Tibial nerve (tissue), 4 donors: Measurements from ENCODE around the gene PDE1C.

Experiments
- EP300 ChIP-seq, 2 donors: sonication (generic); formaldehyde crosslinking; IDR thresholded peaks; one replicate each; pipeline ENCODE4 v1.6.1; 2017; ENCODE audit warnings: antibody characterized with exemption in 2 of 2, mild to moderate bottlenecking in 1 of 2
- POLR2A ChIP-seq, 2 donors: fragments of 450-650 bp; IDR thresholded peaks; one replicate each; pipeline ENCODE4 v1.6.1; 2017; ENCODE audit warnings: antibody characterized with exemption in 2 of 2, mild to moderate bottlenecking in 2 of 2, moderate library complexity in 2 of 2
- TF ChIP-seq, protein P1 (sequence below), 5 experiments: fragments of 200-600 bp in 3 of 5; fragments of 450-650 bp in 2 of 5; sonication (generic) in 3 of 5; IDR thresholded peaks; one replicate each; pipeline ENCODE4 v1.5.1; 2016 to 2019; ENCODE audit warnings: antibody characterized with exemption in 5 of 5, mild to moderate bottlenecking in 3 of 5, moderate library complexity in 2 of 5

DNA sequence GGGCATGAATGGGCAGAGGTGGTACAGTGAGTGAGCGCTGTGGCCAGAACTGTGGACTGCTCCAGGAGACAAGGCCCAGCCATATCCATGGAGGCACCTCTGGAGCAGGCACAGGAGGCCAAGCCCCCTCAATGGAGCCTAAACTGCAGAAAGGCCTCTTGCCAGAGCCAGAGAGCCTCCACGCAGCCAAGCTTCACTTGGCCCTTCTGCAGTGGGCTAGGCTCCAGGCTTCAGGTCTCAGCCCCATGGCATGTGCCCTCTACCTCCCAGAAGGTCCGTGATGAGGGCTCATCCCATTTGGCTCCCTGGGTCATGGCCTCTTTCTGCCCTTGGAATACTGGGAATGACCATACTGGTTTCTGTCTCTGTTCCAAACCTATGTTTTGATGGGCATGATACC lies 8.9 kb downstream of the PDE1C start:
- TF ChIP-seq, protein P1, sequence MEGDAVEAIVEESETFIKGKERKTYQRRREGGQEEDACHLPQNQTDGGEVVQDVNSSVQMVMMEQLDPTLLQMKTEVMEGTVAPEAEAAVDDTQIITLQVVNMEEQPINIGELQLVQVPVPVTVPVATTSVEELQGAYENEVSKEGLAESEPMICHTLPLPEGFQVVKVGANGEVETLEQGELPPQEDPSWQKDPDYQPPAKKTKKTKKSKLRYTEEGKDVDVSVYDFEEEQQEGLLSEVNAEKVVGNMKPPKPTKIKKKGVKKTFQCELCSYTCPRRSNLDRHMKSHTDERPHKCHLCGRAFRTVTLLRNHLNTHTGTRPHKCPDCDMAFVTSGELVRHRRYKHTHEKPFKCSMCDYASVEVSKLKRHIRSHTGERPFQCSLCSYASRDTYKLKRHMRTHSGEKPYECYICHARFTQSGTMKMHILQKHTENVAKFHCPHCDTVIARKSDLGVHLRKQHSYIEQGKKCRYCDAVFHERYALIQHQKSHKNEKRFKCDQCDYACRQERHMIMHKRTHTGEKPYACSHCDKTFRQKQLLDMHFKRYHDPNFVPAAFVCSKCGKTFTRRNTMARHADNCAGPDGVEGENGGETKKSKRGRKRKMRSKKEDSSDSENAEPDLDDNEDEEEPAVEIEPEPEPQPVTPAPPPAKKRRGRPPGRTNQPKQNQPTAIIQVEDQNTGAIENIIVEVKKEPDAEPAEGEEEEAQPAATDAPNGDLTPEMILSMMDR (IDR thresholded peaks at IDR 0.05), result no peak
- TF ChIP-seq POLR2A (IDR thresholded peaks at IDR 0.05), result no peak
- TF ChIP-seq EP300 (IDR thresholded peaks at IDR 0.05), result no peak
